CD4-positive, alpha-beta T cell treated with Interleukin-15 for 1 hour (primary cell): ENCODE results near the gene STPG2.

ENCODE experiments used
- DNase-seq: peaks from one replicate; pipeline ENCODE4 v3.0.0-alpha.2; 2020

The STPG2 gene

DNA sequence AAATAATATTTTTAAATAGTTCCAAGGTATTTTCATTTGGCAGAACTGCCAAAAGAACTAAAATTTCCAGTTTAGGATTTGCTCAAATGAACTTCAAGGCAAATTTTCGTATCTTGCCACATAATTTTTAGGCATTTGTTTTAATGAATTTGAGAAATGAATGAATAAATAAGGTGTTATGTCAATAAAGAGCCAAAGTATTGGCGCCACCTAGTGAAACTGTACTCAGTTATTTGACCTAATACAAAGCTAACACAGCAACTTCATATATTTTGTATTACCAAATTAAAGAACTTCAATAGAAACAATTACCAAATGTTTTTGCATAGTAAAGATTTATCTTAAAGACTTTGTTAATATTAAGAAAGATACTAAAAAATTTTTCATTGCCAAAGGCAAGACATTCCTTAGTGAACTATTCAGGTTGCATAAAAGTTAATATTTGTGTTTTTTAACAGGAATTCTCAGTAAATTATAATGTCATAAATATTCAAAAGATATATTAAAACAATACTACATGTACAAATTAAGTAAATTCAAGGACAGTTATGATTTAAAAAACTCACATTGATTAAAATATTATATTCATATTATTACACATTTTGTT lies 50.3 kb downstream of the STPG2 start:
- no peak for DNase-seq

DNA sequence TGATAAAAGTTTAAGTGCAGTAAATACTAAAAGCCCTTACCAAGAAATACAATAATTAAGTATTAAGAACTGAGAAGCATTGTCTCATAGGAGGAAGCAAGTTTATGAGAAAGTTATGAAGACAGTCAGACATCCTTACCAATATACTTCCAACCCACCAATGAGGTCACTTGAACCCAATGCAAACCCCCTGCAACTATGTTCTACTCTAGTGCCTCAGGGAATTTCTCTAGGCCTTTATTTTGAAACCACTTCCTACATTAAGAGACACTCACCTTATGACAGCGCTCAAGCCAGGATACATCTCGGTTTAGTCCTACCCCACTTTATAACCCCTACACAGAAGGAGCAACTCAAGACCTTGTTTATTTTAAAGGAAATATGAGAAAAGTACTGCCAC lies 61.3 kb downstream of the STPG2 start:
- DNase-seq, result no peak

DNA sequence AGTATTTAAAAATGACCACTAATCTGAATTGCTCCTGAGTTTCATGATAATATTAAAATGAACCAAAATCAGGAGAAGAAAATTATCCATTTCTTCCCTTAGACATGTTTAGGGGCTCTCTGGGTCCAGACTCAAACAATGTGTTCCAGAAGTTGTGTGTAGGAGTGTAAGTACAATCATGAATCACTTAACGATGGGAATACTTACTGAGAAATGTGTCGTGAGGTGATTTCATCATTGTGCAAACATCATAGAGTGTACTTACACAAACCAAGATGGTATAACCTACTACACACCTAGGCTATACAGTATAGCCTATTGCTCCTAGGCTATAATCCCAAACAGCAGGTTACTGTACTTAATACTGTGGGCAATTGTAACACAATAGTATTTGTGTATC lies 74.8 kb downstream of the STPG2 start:
- no peak for DNase-seq

DNA sequence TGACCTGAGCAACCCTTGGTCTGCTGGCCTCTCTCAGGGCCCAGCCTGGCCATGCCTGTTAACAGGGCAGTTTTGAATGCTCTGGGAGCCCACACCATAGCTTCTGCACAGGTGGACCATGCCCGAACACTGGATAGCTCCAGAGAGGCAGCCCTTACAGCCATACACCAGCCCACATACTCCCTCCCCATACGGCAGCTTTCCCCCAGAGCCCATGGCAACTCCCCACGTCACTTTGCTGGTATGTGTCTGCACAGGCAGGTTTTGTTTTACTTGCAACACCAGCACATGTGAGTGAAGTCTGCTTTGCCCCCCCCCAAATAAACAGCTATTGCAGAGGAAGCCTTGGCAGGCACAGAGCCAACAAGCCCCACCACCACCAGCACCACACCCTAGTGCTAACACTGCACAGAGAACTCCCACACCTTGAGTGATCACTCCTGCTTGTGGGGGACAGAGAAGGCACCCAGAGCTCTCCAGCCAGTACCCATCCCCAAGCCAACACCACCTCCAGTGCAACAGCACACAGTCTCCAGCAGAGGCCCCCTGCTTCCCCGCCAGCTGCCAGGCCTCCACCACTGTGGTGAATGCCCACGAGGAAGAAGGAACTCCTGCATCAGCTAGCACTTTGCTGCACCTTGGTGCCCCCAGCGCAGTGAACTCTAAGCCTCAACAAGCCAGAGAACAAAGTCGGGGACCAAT lies 87.3 kb downstream of the STPG2 start:
- DNase-seq, result peak; percentile 15

DNA sequence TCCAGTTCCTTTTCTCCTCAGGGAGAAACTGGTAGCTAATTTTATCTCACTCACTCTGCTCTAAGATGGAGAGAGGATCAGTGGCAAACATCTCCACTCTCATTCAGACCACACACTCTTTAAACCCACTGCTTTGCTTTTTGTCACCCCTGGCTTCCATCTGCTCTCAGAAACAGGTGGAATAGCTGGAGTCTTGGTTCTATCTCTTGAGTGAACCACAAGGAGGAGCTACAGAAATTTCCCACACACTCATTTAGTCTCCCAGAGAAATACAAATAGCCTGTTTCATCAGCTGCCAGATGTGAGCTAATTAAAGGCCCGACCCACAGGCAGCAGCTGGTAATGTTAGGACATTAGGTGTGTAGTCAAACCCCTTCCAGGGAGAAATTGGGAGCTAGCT lies 96.6 kb downstream of the STPG2 start:
- no peak for DNase-seq

DNA sequence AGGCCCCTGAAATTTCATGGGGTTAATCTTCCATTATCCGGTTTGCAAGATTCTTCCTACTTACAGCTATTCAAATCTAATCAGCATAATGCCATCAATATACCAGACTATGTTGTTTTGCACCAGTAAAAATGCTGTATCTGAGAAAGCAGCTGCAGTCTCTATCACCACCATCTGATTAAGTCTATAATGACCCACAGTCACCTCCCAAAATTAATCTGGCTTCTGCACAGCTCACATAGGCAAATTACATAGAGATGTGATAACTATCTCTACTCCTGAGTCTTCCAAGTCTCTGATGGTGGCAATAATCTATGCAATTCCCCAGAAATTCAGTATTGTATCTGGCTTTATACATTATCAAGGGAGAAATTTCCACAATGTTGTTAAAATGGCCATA lies 113.2 kb downstream of the STPG2 start:
- no peak for DNase-seq

DNA sequence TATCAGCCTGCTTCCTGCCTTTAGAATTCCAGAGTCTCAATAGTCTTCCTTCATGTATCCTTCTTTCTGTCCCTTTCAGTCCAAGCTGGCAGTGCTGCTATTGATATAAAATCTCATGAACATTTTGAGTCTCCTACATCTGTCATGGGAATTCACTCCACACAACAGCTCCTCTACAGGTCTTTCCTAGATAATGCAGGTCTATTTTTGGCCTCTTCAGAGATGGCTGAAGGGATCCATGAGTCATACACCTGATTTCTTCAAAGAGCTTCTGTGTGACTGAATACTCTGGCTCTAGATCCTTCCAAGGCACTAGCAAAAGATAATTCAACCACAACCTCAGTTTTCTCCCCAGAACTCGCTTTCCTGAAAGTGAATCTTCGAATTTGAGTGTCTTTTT lies 115.4 kb downstream of the STPG2 start:
- DNase-seq, result no peak

DNA sequence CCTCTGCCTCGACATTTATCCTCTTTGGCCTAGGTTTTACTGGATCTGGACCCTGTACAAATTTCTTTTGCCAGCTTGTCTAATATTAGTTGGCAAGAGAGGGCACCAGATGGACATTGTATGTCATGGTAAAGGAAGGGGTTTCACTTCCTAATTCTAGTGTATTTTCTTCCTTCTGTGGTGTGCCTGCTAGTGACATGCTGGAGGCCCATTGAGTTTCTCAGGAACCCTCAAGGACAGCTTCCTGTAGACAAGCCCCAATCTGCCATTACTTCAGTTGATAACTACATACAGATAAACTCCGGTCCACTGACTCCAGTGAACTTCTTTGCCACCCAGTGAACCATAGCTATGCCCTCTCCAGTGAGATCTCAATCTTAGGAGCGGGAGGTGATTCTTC lies 116.9 kb downstream of the STPG2 start:
- DNase-seq, result no peak

DNA sequence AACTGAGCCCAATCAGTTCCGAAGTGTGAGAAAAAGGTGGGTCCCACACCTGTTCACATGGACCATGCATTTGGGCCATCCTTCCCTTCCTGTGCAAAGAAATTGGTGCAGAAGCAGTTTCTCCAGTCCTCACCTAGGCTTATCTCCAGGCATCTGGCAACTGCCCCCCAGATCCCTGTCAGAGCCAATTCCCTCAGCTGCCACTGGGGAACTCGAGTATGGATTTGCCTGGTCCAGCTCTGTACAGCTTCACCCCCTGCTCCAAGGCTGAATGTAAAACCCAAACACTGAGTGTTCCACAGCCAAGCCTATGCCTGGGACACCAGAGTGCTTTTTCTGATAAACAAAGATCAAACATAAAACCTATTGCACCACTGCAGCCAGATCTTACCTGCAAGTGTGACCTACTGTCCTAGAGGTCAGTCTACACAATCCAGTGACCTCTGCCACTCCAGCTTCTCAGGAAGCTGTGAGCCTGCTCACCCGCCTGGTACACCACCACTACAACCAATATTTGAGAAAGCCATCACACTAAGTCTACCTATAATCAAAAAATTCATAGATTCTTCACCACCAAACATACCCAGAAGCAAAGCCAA lies 136.4 kb downstream of the STPG2 start:
- no peak for DNase-seq

DNA sequence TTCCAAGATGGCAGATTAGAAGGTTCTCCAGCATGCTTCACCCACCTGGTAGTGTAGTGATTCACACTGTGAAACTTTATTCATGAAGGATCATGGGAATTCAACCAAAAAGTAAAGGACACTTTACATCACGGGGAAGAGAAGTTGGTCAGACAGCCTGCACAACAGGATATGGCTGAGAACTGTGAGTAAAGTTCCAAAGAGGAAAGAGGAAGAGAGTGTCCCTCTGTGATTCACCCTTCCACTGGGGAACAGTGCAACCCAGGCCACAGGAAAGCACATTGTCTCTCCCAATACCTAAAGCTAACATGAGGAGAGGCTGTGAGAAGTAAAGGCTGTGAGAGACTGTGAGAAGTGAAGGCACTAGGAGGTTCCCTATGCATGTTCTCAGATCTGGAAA lies 137.2 kb downstream of the STPG2 start:
- DNase-seq, result no peak

DNA sequence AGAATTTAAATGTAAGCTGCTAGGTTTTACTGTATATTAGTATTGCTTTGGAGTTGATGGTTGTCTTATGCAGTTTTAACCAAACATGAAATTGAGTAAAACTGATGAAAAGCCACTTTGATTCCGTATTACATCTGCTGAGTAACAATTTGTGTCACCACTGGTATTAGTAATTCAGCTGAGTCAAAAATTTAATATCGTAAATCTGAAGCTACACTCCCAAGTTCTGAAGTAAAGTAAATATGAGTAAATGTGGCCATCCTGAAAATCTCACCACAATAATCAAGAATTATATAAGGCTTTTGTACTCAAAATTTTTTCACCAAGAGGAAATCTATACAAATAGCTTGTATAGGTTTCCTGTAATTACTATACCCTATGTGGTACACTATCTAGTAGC lies 142.3 kb downstream of the STPG2 start:
- DNase-seq, result no peak

DNA sequence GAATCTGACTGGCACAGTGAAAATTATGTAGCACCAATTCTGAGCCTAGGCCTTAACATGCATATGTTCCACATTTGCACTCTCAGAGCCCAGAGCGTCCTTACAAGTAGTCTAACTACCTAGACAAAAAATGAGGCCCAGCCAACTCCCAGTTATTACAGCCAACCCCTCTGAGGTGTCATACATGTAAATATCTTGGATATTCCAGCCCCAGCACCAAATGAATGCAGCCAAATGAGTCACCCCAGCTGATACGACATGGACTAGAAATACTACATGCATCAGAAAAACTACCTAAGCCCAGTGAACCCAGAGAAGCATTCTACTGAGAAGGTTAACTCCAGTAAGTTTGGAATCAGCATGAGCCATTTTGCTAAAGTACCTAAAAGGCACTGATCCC lies 145.1 kb downstream of the STPG2 start:
- DNase-seq, result no peak

DNA sequence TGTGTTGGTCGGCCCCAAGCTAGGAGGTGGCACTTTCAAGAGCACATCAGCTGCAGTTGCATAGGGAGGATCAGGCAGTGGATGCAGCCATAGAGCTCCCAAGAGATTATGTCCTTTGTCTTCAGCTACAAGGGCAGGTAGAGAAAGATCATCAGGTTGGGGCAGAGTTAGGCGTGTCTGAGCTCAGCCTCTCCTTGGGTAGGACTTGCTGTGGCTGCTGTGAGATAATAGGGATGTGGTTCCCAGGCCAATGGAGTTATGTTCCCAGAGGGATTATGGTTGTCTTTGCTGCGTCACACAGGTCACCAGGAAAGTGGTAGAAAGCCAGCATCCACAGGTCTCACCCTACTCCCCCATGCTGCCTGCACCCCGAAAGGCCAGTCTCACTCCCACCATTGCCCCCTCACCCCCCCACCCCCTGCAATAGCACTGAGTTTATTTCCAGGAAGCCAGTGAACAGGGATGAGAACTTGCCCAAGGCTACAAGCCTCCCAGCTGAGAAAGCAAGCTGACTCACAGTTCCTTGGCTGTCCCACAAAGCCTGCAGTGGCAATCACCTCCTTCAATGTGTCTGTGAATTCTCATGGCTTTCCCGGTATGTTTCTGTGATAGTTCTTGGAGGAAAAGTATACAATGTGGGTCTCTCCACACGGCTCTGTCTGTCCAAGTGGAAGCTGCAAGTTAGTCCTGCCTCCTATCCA lies 148.4 kb downstream of the STPG2 start:
- no peak for DNase-seq

DNA sequence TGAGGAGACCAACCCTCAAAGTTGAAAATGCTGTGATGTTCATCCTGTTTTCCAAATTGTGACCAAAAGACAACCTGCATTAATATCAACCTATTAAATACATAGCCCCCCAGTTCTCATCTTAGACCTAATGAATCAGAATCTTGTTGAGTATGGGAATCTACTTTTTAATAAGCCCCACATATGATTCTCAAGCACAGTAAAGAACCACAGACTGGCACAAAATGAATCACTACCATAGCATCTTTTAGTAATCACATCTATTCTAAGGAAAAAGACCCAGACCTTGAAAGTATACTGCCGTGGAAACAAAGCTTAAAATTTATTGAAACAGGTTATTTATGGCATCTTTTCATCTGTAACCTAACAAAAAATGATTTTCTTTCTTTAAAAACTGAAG lies 152.9 kb downstream of the STPG2 start:
- DNase-seq, result no peak

DNA sequence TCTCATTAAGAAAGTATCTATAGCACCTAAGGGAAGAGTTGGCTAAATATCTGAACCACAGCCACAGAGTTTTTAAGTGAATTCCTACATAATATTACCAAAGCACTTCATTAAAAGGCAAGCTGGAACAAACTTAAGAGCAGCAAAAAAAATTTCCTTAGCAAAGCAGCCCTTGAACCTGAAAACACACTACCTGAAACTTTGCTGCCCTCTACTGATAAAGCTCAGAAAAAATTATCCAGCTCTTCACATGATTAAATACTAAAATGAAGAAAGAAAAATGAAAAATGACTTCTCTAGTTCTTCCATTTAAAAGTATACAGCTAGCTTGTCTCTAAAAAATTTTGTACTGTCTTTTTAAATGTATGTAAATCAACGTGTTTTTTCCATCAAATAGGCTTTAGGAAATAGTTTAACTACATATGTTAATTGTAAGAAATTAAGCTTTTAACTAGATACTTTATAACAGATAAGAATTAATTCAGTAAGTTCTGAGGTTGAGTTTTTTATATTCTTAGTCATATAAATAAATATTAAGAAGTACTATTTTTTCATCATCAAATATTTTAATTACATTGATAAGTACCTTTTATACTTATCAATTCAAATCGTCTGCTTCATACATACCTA lies 156.1 kb downstream of the STPG2 start:
- no peak for DNase-seq

DNA sequence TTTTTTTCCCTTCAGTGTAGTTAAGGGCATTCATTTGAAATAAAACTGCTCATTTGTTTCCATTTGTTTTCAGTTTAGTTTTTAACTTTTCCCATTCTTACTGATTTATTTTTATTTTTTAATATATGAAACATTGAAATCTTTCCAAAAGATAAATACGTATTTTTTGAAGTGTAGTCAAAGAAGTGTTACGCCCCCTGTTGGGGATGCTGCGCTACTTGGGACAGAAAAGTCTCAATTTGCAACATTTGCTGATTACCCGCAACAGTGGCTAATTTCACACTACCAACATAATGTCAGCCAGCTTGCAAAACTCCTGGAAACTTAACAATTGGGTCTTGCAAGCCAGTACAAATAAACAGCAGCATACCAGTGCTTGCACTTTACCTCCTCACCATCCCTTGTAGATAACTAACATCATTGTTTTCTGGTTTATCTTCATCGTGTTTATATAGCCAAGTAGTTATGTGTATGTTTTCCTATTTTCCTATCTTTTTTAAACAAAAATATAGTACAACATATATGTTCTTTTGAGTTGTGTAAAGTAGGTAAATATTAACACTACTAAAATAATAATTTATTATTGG lies 158.6 kb downstream of the STPG2 start:
- DNase-seq, result no peak

DNA sequence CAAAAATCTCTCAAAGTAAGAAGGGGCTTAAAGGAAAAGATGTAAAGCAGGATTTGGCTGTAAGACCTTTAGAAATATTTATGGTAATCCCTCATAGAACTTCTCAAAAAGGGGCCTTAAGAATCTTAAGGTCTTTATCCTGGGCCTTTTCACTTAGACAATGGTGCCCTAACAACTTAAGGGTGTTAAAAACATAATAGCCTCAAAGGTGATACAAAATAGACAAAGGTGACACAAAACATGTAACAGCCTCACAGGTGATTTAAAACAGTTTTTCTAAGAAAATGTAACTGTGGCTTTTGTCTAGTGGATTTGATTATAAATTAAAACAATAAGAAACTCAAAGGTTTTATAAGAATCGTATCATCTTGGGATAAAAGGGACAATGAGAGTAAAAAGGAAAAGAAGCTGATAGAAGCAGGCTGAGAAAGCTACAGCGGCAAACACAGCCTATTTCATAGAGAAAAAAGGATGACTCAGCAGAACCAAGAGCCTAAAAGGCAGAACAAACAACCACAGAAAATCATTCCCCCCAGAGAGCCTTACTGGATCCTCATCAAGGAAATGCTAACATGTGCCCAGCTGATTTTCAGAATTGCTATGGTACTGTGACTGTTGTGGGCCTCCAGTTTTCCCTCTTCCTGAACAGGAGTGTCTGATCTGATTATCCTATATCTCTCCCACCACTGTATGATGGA lies 164.3 kb downstream of the STPG2 start:
- no peak for DNase-seq

DNA sequence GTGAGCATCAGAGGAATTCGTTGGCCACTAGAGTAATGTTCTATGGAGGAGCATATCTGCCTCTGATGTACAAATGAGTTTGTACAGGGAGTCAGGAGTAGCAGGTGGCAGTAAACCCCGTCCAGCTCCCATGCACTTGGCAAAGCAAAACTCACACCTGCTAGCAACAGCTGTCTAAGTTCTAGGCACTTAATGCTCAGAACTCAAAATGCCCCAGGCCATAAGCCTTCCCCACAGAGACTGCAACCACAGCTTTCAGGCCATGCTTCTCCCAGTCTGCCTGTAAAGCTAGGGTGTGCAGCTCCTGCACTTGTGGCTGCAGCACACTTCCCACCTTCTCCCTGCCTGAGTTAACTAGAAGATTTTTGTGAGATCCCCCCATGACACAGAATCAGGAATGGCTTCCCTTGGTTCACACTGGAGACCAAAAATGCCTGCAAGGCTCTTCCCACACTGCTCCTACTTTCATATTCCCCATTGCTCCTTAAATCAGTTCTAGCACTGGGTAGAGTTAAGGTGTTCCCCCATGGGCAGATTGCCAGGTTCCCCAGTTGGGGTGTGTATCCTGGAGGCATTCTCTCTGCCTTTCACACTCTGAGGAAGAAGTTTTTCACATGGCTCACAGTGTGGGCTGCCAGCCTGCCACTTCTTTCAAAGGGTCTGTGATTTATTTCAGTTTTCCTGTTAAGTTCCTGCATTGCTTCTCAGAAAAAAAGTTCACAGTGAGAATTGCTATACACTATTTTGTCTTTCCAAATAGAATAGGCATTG lies 189.9 kb downstream of the STPG2 start:
- no peak for DNase-seq

DNA sequence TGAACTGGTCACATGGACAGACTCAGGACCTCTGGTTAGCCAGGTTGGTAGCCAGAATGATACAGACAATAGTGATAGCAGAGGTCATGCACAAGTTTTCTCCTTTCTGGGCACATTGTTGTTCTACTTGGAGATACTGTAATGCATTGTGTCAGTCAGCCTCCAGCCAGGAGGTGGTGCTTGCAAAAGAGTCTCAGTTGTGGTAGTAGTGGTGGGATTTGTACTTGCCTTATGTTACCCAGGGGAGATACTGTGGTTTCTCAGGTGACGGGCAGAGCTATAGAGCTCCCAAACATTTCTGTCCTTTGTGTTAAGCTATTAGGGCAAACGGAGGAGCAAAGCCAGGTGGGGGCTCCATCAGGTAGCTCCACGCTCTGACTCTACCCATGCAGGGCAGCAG lies 190.5 kb downstream of the STPG2 start:
- DNase-seq, result no peak

DNA sequence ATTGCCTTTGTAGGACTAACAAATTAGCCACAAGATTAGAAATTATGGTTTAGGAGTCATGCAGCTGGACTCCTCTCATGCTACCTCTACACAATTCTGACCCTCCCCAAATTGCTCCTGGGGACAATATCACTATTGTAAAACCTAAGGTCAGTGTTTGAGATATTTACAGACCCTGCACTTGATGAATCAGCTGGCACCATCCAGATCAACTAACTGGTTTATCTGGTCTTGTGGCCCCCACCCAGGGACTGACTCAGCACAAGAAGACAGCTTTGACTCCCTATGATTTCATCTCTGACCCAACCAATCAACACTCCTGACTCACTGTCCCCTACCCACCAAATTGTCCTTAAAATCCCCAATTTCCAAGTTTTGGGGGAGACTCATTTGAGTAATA lies 192.4 kb downstream of the STPG2 start:
- no peak for DNase-seq

DNA sequence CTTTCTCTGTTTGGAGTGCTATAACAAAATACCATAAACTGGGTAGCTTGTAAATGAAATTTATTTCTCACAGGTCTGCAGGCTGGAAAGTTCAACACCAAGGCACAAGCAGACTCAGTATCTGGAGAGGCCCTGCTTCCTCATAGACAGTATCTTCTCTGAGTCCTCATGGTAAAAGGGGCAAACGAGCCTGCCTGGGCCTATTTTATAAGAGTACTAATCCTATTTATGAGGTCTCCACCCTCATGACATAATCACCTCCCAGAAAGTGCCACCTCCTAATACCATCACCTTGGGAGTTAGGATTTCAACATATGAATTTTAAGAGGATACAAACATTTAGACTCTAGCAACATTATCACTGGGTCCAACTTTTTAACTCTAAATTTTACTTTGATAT lies 200.3 kb downstream of the STPG2 start:
- no peak for DNase-seq

DNA sequence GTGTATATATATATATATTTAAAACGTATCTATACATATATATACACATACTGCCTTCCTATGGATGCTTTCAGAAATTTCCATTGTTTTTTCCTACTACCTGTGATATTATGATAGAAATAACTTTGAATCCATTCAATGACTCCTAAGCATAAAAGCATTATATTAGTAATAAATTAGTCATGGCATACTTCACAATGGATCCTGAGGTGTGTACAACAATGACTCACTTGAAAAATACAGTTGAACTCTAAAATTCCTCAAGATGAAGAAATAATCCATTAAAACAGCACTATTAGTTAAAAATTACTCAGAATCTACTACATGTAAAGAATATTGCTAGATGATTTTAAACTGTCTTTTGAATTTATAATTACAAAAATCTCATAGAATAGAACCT lies 201.1 kb downstream of the STPG2 start:
- DNase-seq, result no peak
